Heart right ventricle (tissue), 16 donors: ENCODE measurements around the gene CYTH1. TPM values are rescaled to one million over a fixed set of nuclear protein-coding genes. Genes with fewer than 3 reads are reported as not detected.

Source experiments
- ATAC-seq, 8 donors: fragments of 200-7000 bp; cut with Tn5 transposase; one replicate each; pipeline ENCODE4 v1.9.1; 2020; ENCODE audit warnings: mild to moderate bottlenecking in 8 of 8, moderate library complexity in 8 of 8, moderate number of reproducible peaks in 1 of 8
- DNase-seq, 2 donors: peaks; one replicate each; pipeline ENCODE4 v3.0.0-alpha.2; 2020
- H3K27ac ChIP-seq, 10 donors: fragments of 200-600 bp; sonication (generic) in 2 of 10; one replicate each; pipeline versions ENCODE4 v1.5.0 to v1.8.0; 2020 to 2022; ENCODE audit warnings: mild to moderate bottlenecking in 3 of 10
- H3K27me3 ChIP-seq, 7 donors: fragments of 200-600 bp; one replicate each; pipeline ENCODE4 v1.8.0; 2021 to 2022; ENCODE audit warnings: mild to moderate bottlenecking in 2 of 7
- H3K36me3 ChIP-seq, 9 donors: fragments of 200-600 bp; sonication (generic) in 1 of 9; one replicate each; pipeline versions ENCODE4 v1.5.0 to v1.8.0; 2020 to 2022; ENCODE audit warnings: mild to moderate bottlenecking in 2 of 9
- H3K4me1 ChIP-seq, 9 donors: fragments of 200-600 bp; sonication (generic) in 1 of 9; one replicate each; pipeline versions ENCODE4 v1.5.0 to v1.8.0; 2020 to 2022; ENCODE audit warnings: mild to moderate bottlenecking in 4 of 9
- H3K4me3 ChIP-seq, 10 donors: fragments of 200-600 bp; sonication (generic) in 2 of 10; one replicate each; pipeline versions ENCODE4 v1.5.0 to v1.8.0; 2020 to 2022; ENCODE audit warnings: mild to moderate bottlenecking in 7 of 10, moderate library complexity in 2 of 10
- H3K9me3 ChIP-seq, 11 donors: fragments of 200-600 bp in 10 of 11; sonication (generic) in 2 of 11; one replicate each; pipeline versions ENCODE4 v1.5.0 to v1.8.0; 2013 to 2022; ENCODE audit warnings: mild to moderate bottlenecking in 2 of 11, control low read depth in 1 of 11, moderate library complexity in 1 of 11
- WGBS, 2 donors: extraction: QIAGEN DNeasy Blood & Tissue Kit; methylation state at CpG; one replicate each; pipeline ENCODE4 v1.1.7; 2013; ENCODE audit warnings: inconsistent platforms in 1 of 2; 5-methylcytosine and 5-hydroxymethylcytosine counted together
- intact Hi-C, 10 donors: fragments of 100-400 bp; cut with DNase I; formaldehyde crosslinking; loops; one replicate each; pipeline versions ENCODE4 v1.11.1 to v1.14.2; 2022
- polyA plus RNA-seq, 2 donors: library from polyadenylated mRNA; stranded (reverse); fragments of 200-250 nt; gene quantifications; one replicate each; pipeline ENCODE4 v1.2.3, GENCODE V29; 2013
- total RNA-seq, 10 donors: library from RNA; stranded (reverse); fragmentation: NEBNext Ultra II Directional in 3 of 10; extraction: Animal tissue kit (Norgen Biotek cat#: 25700) in 3 of 10; gene quantifications; one replicate each; pipeline versions ENCODE4 v1.2.1 to v1.2.4, GENCODE V29; 2021 to 2023
- TF ChIP-seq, protein P1 (sequence below), 9 donors: fragments of 200-600 bp; sonication (generic) in 2 of 9; IDR thresholded peaks; one replicate each; pipeline versions ENCODE4 v1.5.0 to v1.8.0; 2021 to 2022; ENCODE audit warnings: antibody characterized with exemption in 9 of 9, mild to moderate bottlenecking in 5 of 9, moderate library complexity in 1 of 9
- donor health status: Arrhythmogenic right ventricular cardiomyopathy.
- donor health status: ischemic (EF 13 %, LVEDD 7.1; RV severe dilation, severe dysfunction).
- donor health status: healthy with polysubstance abuse.
- donor health status: DM: no; HTN: yes; CAD: no.
- donor health status: DM: no; HTN: no; CAD: no.
- donor health status: ischemic (EF 25% LVEDD 6.9; RV normal size, moderate dysfunction).
- donor health status: ischemic (EF 25% LVEDD 5.7; RV mildly dilated, moderate dysfunction).
- donor health status: healthy.
- donor health status: DM: yes; HTN: yes; CAD: no.
- donor health status: Ischemic cardiomyopathy.
- donor health status: ischemic (EF 35%, LVEDD 5.7; RV mildly dilated, moderate dysfunction).
- donor health status: nonischemic (EF 11% LVEDD 7.7; RV severe dilation, severe dysfunction).
- donor health status: DM: yes; HTN: yes; CAD: no.
- donor health status: PGD.
- donor health status: ischemic (EF 29% LVEDD 5.4; RV normal size, mild dysfunction).
- donor health status: nonischemic (EF 23%, LVEDD 6.1; RV moderate dilation, normal function).

CYTH1 gene
- total and polyA plus RNA-seq, 12 donors = 22.3 to 46.9 (median 32.5) TPM

DNA sequence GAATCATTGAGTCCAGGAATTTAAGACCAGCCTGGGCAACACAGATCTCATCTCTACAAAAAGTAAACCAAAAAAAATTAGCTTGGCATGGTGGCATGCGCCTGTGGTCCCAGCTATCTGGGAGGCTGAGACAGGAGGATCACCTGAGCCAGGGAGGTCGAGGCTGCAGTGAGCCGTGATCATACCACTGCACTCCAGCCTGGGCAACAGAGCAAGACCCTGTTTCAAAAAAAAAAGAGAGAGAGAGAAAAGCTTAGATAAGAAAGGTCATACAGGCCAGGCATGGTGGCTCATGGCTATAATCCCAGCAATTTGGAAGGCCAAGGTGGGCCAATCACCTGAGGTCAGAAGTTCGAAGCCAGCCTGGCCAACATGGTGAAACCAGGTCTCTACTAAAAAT, 141.4 kb downstream of the CYTH1 start:
- intact Hi-C loops = no loop called here
- TF ChIP-seq, protein P1, sequence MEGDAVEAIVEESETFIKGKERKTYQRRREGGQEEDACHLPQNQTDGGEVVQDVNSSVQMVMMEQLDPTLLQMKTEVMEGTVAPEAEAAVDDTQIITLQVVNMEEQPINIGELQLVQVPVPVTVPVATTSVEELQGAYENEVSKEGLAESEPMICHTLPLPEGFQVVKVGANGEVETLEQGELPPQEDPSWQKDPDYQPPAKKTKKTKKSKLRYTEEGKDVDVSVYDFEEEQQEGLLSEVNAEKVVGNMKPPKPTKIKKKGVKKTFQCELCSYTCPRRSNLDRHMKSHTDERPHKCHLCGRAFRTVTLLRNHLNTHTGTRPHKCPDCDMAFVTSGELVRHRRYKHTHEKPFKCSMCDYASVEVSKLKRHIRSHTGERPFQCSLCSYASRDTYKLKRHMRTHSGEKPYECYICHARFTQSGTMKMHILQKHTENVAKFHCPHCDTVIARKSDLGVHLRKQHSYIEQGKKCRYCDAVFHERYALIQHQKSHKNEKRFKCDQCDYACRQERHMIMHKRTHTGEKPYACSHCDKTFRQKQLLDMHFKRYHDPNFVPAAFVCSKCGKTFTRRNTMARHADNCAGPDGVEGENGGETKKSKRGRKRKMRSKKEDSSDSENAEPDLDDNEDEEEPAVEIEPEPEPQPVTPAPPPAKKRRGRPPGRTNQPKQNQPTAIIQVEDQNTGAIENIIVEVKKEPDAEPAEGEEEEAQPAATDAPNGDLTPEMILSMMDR (IDR thresholded peaks at IDR 0.05) = no peak
- Histone ChIP-seq H3K27me3 (peaks cover 0 to 4% (median 0%) of the 10 kb centered on the region in 7 donors), H3K36me3 (no peaks in the 10 kb centered on the region), H3K9me3 (no peaks in the 10 kb centered on the region), H3K27ac (no peak overlapping the region), H3K4me1 (peaks cover 0 to 44% (median 6%) of the 10 kb centered on the region in 9 donors), H3K4me3 (no peak overlapping the region)
- DNase-seq (no peak), ATAC-seq (no peak)
- 78 to 87% methylated on average over 4 of the region's 4 CpGs for WGBS, 2 donors

DNA sequence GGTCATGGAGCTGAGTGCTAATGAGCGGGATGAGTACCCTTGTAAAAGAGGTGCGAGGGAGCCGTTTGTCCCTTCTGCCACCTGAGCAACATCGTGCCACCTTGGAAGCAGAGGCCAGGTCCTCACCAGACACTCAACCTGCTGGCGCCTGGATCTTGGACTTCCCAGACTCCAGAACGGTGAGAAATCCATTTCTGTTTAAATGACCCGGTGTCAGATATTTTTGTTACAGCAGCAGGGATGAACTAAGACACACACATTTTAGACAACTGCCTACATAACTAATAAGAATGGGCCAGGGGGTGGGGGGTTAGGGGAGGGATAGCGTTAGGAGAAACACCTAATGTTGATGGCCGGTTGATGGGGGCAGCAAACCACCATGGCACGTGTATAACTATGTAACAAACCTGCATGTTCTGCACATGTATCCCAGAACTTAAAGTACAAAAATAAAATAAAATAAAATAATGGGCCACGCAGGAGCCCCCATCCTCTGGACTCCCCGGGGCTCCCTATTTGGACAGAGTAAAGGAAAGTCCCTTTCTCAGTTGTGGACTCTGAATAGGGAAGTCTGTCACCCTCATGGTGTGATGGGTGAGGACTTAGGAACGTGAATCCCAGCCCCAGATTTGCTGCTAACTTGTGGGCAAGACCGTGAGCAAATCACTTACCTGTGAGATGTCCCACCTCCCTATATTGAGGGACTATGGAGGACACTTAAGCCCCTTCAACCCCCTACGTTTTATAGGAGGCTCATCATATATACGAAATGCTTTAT, 144.2 kb downstream of the CYTH1 start:
- TF ChIP-seq, protein P1 (IDR thresholded peaks at IDR 0.05) = no peak
- Histone ChIP-seq H3K27me3 (no peaks in the 10 kb centered on the region), H3K4me3 (no peak overlapping the region), H3K9me3 (no peaks in the 10 kb centered on the region), H3K27ac (peak overlapping the region in 1 of 10 donors; percentile 71), H3K4me1 (peaks cover 0 to 26% (median 0%) of the 10 kb centered on the region in 9 donors), H3K36me3 (no peaks in the 10 kb centered on the region)
- no peak for ATAC-seq
- intact Hi-C loops = no loop called here
- WGBS, 2 donors = 92 to 93% methylated on average over 16 of the region's 16 CpGs
- no peak for DNase-seq

DNA sequence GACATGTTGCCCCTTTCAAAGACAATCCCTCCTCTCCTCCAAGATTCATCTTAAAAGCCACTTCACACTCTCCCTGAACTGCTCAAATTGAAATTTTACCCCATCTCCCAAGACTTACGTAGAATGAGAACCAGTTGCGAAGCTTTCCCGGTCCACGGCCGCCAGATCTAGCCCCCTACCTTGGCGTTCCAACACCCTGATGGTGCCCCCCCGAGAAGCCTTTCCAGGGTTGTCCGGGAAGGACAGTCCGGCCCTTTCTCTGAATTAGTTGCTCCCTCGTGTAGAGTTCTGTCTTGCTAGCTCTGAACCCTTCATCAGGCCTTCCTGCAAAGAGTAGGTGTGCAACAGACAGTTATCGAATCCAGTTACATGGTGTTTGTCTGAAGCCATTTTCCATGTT, 144.9 kb downstream of the CYTH1 start:
- no peak overlapping the region for H3K4me3 ChIP-seq
- H3K36me3 ChIP-seq = no peaks in the 10 kb centered on the region
- H3K9me3 ChIP-seq = no peaks in the 10 kb centered on the region
- intact Hi-C loops = no loop called here
- H3K27me3 ChIP-seq = no peaks in the 10 kb centered on the region
- 80 to 91% methylated on average over 11 of the region's 11 CpGs for WGBS, 2 donors
- ATAC-seq (no peak), DNase-seq (no peak)
- TF ChIP-seq, protein P1 (IDR thresholded peaks at IDR 0.05) = no peak
- H3K27ac ChIP-seq = no peak overlapping the region
- H3K4me1 ChIP-seq = peaks cover 0 to 26% (median 0%) of the 10 kb centered on the region in 9 donors

DNA sequence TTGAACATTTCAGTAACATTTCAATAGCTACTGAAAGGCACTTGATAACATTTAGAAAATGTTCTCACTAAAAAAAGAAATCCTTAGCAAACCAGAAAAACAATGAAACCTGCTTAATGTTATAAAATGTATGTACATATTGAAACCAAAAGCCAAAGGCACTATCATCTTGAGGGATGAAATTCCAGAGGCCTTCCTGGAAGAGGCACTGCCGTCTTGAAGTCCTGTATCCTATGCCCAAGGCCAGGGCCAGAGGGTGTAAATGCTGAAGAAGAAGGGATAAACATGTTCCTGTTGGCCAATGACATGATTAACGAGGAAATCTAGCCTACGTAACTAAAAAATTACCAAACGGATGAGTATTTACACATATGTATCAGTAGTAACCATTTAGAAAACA, 147.9 kb downstream of the CYTH1 start:
- peaks cover 0 to 11% (median 0%) of the 10 kb centered on the region in 9 donors for H3K4me1 ChIP-seq
- no peaks in the 10 kb centered on the region for H3K9me3 ChIP-seq
- 92 to 94% methylated on average over 4 of the region's 4 CpGs for WGBS, 2 donors
- no peaks in the 10 kb centered on the region for H3K36me3 ChIP-seq
- ATAC-seq (no peak), DNase-seq (no peak)
- no peak overlapping the region for H3K27ac ChIP-seq
- TF ChIP-seq, protein P1 (IDR thresholded peaks at IDR 0.05) = no peak
- intact Hi-C loops = no loop called here
- H3K27me3 ChIP-seq = no peaks in the 10 kb centered on the region
- no peak overlapping the region for H3K4me3 ChIP-seq
